Ascending aorta (tissue), 2 donors: ENCODE measurements around the gene PCDH9. TPM values are rescaled to one million over a fixed set of nuclear protein-coding genes. Genes with fewer than 3 reads are reported as not detected.

Experiments used
- DNase-seq, 2 donors: peaks; one replicate each; pipeline ENCODE4 v3.0.0-alpha.2; 2019; ENCODE audit warnings: low spot score in 2 of 2
- H3K27ac ChIP-seq, 2 donors: fragments of 200-600 bp; sonication (generic); one replicate each; pipeline ENCODE4 v1.5.1; 2016 to 2017; ENCODE audit warnings: mild to moderate bottlenecking in 1 of 2
- H3K27me3 ChIP-seq: fragments of 200-600 bp; sonication (generic); one replicate; pipeline ENCODE4 v1.5.1; 2017
- H3K36me3 ChIP-seq, 2 donors: fragments of 200-600 bp; sonication (generic); one replicate each; pipeline ENCODE4 v1.5.1; 2016
- H3K4me1 ChIP-seq, 2 donors: fragments of 200-600 bp; sonication (generic); one replicate each; pipeline ENCODE4 v1.5.1; 2016 to 2017; ENCODE audit warnings: mild to moderate bottlenecking in 1 of 2
- H3K4me3 ChIP-seq, 2 donors: fragments of 200-600 bp; sonication (generic); one replicate each; pipeline ENCODE4 v1.5.1; 2016 to 2017; ENCODE audit warnings: mild to moderate bottlenecking in 1 of 2
- H3K9me3 ChIP-seq, 2 donors: fragments of 200-600 bp; sonication (generic); one replicate each; pipeline ENCODE4 v1.5.1; 2016
- CTCF ChIP-seq, 3 experiments: fragments of 200-600 bp in 2 of 3; fragments of 450-650 bp in 1 of 3; sonication (generic) in 2 of 3; IDR thresholded peaks; one replicate each; pipeline ENCODE4 v1.5.1; 2016 to 2019; ENCODE audit warnings: antibody characterized with exemption in 3 of 3, mild to moderate bottlenecking in 1 of 3, moderate library complexity in 1 of 3
- intact Hi-C: fragments of 100-400 bp; cut with DNase I; formaldehyde crosslinking; loops from one replicate; pipeline ENCODE4 v1.15.1; 2023
- total RNA-seq: library from RNA; depleted of rRNA; stranded (reverse); fragments of >200 nt; gene quantifications from one replicate; pipeline ENCODE4 v1.1.0, GENCODE V29; 2016

The PCDH9 gene
- total RNA-seq, 1 donor from 2014 or later, result 3.6 TPM

DNA sequence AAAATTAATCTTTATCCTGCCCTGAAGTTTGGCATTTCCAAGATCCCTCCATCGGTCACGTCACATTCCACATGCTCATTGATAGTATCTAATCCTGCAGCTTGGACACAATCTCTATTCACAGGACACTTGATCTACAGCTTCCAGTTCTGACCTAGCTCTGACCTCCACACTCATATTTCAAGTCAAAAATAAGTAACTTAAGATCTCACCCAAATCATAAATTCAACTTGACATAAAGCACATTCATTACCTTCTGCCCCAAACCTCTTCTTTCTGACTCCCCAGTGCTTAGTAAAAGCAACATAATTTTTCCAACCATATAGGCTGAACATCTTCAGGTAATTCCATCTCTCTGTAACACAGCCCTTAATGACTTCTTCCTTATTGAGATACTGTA is 880.2 kb downstream of the PCDH9 start:
- H3K27me3 ChIP-seq, result no peaks in the 10 kb centered on the region
- H3K36me3 ChIP-seq, result no peaks in the 10 kb centered on the region
- intact Hi-C loops, result no loop called here
- no peaks in the 10 kb centered on the region for H3K9me3 ChIP-seq
- H3K4me1 ChIP-seq, result no peaks in the 10 kb centered on the region
- H3K27ac ChIP-seq, result no peak overlapping the region
- H3K4me3 ChIP-seq, result no peak overlapping the region
- DNase-seq, result no peak
- TF ChIP-seq CTCF (IDR thresholded peaks at IDR 0.05), result no peak

- Histone ChIP-seq H3K9me3 (no peaks in the 10 kb centered on the region), H3K27me3 (no peaks in the 10 kb centered on the region), H3K27ac (no peak overlapping the region), H3K36me3 (no peaks in the 10 kb centered on the region), H3K4me3 (no peak overlapping the region), H3K4me1 (no peaks in the 10 kb centered on the region)
- intact Hi-C loops, result no loop called here
- DNase-seq, result no peak
- TF ChIP-seq CTCF (IDR thresholded peaks at IDR 0.05), result no peak
These were observed 881.1 kb downstream of the PCDH9 start for GRCh38 chr13:66348745-66349690.

- intact Hi-C loops, result no loop called here
- Histone ChIP-seq H3K4me1 (no peaks in the 10 kb centered on the region), H3K4me3 (no peak overlapping the region), H3K27ac (no peak overlapping the region), H3K27me3 (no peaks in the 10 kb centered on the region), H3K9me3 (no peaks in the 10 kb centered on the region), H3K36me3 (no peaks in the 10 kb centered on the region)
- DNase-seq, result no peak
- TF ChIP-seq CTCF (IDR thresholded peaks at IDR 0.05), result no peak
These were observed 882.5 kb downstream of the PCDH9 start for GRCh38 chr13:66347486-66348117.

GRCh38 chr13:66345971-66346370 is 884.2 kb downstream of the PCDH9 start:
- Histone ChIP-seq H3K27me3 (no peaks in the 10 kb centered on the region), H3K4me3 (no peak overlapping the region), H3K9me3 (no peaks in the 10 kb centered on the region), H3K36me3 (no peaks in the 10 kb centered on the region), H3K4me1 (no peaks in the 10 kb centered on the region), H3K27ac (no peak overlapping the region)
- intact Hi-C loops, result no loop called here
- no peak for DNase-seq
- TF ChIP-seq CTCF (IDR thresholded peaks at IDR 0.05), result no peak

GRCh38 chr13:66345518-66345810 is 884.7 kb downstream of the PCDH9 start:
- Histone ChIP-seq H3K27ac (no peak overlapping the region), H3K4me3 (no peak overlapping the region), H3K27me3 (no peaks in the 10 kb centered on the region), H3K9me3 (no peaks in the 10 kb centered on the region), H3K36me3 (no peaks in the 10 kb centered on the region), H3K4me1 (no peaks in the 10 kb centered on the region)
- intact Hi-C loops, result no loop called here
- DNase-seq, result no peak
- TF ChIP-seq CTCF (IDR thresholded peaks at IDR 0.05), result no peak
